GM23338 (cell line): ENCODE measurements around the gene DRAM1. TPM values are rescaled to one million over a fixed set of nuclear protein-coding genes. Genes with fewer than 3 reads are reported as not detected.
"Not testable (repeated sequence)": the region's sequence is repeated elsewhere in the genome, so short reads cannot be mapped to it uniquely, and the experiment has no call there.

Experiments
- ATAC-seq: fragments of 200-7000 bp; cut with Tn5 transposase; 3 replicates; pipeline ENCODE4 v1.9.1; 2020
- DNase-seq: peaks from one replicate; pipeline ENCODE4 v3.0.0-alpha.2; 2015; ENCODE audit warnings: low spot score
- H2AFZ ChIP-seq: fragments of 200-600 bp; sonication (generic); 2 replicates; pipeline ENCODE4 v1.8.0; 2016; ENCODE audit warnings: antibody characterized with exemption, mild to moderate bottlenecking, moderate library complexity
- H3F3A ChIP-seq: fragments of 200-600 bp; sonication (generic); replicated peaks from 2 replicates; pipeline ENCODE4 v1.8.0; 2017; ENCODE audit warnings: antibody characterized with exemption, mixed run types, low read depth
- H3K27ac ChIP-seq: fragments of 200-600 bp; sonication (generic); 2 replicates; pipeline ENCODE4 v1.6.1; 2016; ENCODE audit warnings: low read depth
- H3K27me3 ChIP-seq: fragments of 200-600 bp; sonication (generic); 2 replicates; pipeline ENCODE4 v1.8.0; 2016; ENCODE audit warnings: mild to moderate bottlenecking, mixed run types, moderate library complexity; ENCODE audit not compliant: insufficient read depth
- H3K36me3 ChIP-seq: fragments of 200-600 bp; sonication (generic); 2 replicates; pipeline ENCODE4 v1.8.0; 2016; ENCODE audit warnings: mild to moderate bottlenecking; ENCODE audit not compliant: insufficient read depth
- H3K4me1 ChIP-seq: fragments of 200-600 bp; sonication (generic); 2 replicates; pipeline ENCODE4 v1.8.0; 2016; ENCODE audit warnings: mild to moderate bottlenecking, moderate library complexity; ENCODE audit not compliant: insufficient read depth
- H3K4me2 ChIP-seq: fragments of 200-600 bp; sonication (generic); 2 replicates; pipeline ENCODE4 v1.7.1; 2017; ENCODE audit warnings: mixed run types
- H3K4me3 ChIP-seq: fragments of 200-600 bp; sonication (generic); 2 replicates; pipeline ENCODE4 v1.6.1; 2016; ENCODE audit warnings: mixed run types
- H3K79me2 ChIP-seq: fragments of 200-600 bp; sonication (generic); replicated peaks from 2 replicates; pipeline ENCODE4 v1.8.0; 2017; ENCODE audit warnings: mild to moderate bottlenecking; ENCODE audit not compliant: insufficient read depth
- H3K9me2 ChIP-seq: fragments of 200-600 bp; sonication (generic); 2 replicates; pipeline ENCODE4 v1.8.0; 2017; ENCODE audit not compliant: insufficient read depth
- H4K20me1 ChIP-seq: fragments of 200-600 bp; sonication (generic); replicated peaks from 2 replicates; pipeline ENCODE4 v1.8.0; 2017; ENCODE audit warnings: mild to moderate bottlenecking; ENCODE audit not compliant: insufficient read depth
- H3K27ac Mint-ChIP-seq: 2 replicates; pipeline ENCODE4 v1.8.0; 2020; ENCODE audit warnings: inconsistent platforms, mild to moderate bottlenecking, moderate library complexity, mixed read lengths
- H3K27me3 Mint-ChIP-seq: 3 replicates; pipeline ENCODE4 v1.8.0; 2022; ENCODE audit warnings: low read depth, mild to moderate bottlenecking, moderate library complexity, mixed read lengths, inconsistent platforms; ENCODE audit not compliant: insufficient read depth, poor library complexity
- H3K36me3 Mint-ChIP-seq: 3 replicates; pipeline ENCODE4 v1.8.0; 2021; ENCODE audit warnings: low read depth, mild to moderate bottlenecking, inconsistent platforms, moderate library complexity, mixed read lengths
- H3K4me1 Mint-ChIP-seq: 3 replicates; pipeline ENCODE4 v1.8.0; 2020; ENCODE audit warnings: mild to moderate bottlenecking, inconsistent platforms, mixed read lengths
- H3K4me3 Mint-ChIP-seq: 3 replicates; pipeline ENCODE4 v1.8.0; 2021; ENCODE audit warnings: moderate library complexity, mild to moderate bottlenecking, inconsistent platforms, mixed read lengths
- H3K9me3 Mint-ChIP-seq: 3 replicates; pipeline ENCODE4 v1.8.0; 2020; ENCODE audit warnings: moderate library complexity, mild to moderate bottlenecking, inconsistent platforms, mixed read lengths
- CREB1 ChIP-seq: fragments of 250-450 bp; sonication (Bioruptor Pico); IDR thresholded peaks from 2 replicates; pipeline ENCODE4 v1.5.0; 2020; ENCODE audit warnings: low read depth, mild to moderate bottlenecking, moderate library complexity
- CTCF ChIP-seq, 2 experiments: fragments of 200-600 bp in 1 of 2; sonication (generic) in 1 of 2; conservative IDR thresholded peaks; 2 replicates each; pipeline versions ENCODE4 v1.5.1 to v1.6.1; 2016 to 2017; ENCODE audit warnings: antibody characterized with exemption in 2 of 2, low read depth in 2 of 2, mild to moderate bottlenecking in 2 of 2, moderate library complexity in 1 of 2
- ETS1 ChIP-seq: IDR thresholded peaks from 2 replicates; pipeline ENCODE4 v1.6.1; 2016; ENCODE audit warnings: antibody characterized with exemption
- EZH2 ChIP-seq: fragments of 200-600 bp; sonication (generic); IDR thresholded peaks from one replicate; pipeline ENCODE4 v1.8.0; 2017; ENCODE audit warnings: antibody characterized with exemption, mild to moderate bottlenecking, low read depth; ENCODE audit not compliant: unreplicated experiment
- EZH2phosphoT487 ChIP-seq: fragments of 200-600 bp; sonication (generic); IDR thresholded peaks from one replicate; pipeline ENCODE4 v1.8.1; 2018; ENCODE audit warnings: antibody characterized with exemption; ENCODE audit not compliant: unreplicated experiment
- JUNB ChIP-seq: IDR thresholded peaks from one replicate; pipeline ENCODE4 v1.6.1; 2016; ENCODE audit warnings: antibody characterized with exemption; ENCODE audit not compliant: unreplicated experiment
- NANOG ChIP-seq: IDR thresholded peaks from 2 replicates; pipeline ENCODE4 v1.6.1; 2016; ENCODE audit warnings: antibody characterized with exemption, borderline replicate concordance
- POLR2AphosphoS5 ChIP-seq: IDR thresholded peaks from 2 replicates; pipeline ENCODE4 v1.6.1; 2016; ENCODE audit warnings: antibody characterized with exemption, low read depth
- STAT1 ChIP-seq: IDR thresholded peaks from one replicate; pipeline ENCODE4 v1.6.1; 2016; ENCODE audit warnings: antibody characterized with exemption; ENCODE audit not compliant: unreplicated experiment
- ZNF114 ChIP-seq: fragments of 250-450 bp; sonication (Bioruptor Pico); IDR thresholded peaks from 2 replicates; pipeline ENCODE4 v1.5.0; 2020; ENCODE audit warnings: mild to moderate bottlenecking, moderate library complexity
- ZNF331 ChIP-seq: fragments of 250-450 bp; sonication (Bioruptor Pico); IDR thresholded peaks from 2 replicates; pipeline ENCODE4 v1.5.0; 2020; ENCODE audit warnings: low read depth, mild to moderate bottlenecking, moderate library complexity
- polyA plus RNA-seq: library from polyadenylated mRNA; unstranded; fragments of >200 nt; fragmentation: Nextera tagmentation; extraction: Ambion mirVana; gene quantifications from 2 replicates; pipeline ENCODE4 v1.2.1, GENCODE V29; 2016
- total RNA-seq: library from RNA; depleted of rRNA; stranded (reverse); fragments of >200 nt; shearing (Covaris generic); gene quantifications from 2 replicates; pipeline ENCODE4 v1.2.3, GENCODE V29; 2014
- TF ChIP-seq, protein P1 (sequence below): IDR thresholded peaks from one replicate; pipeline ENCODE4 v1.6.1; 2018; ENCODE audit warnings: antibody characterized with exemption; ENCODE audit not compliant: unreplicated experiment

Gene DRAM1
- total and polyA plus RNA-seq, 2 experiments from 2014 or later = 5.7 to 8.5 TPM

DNA sequence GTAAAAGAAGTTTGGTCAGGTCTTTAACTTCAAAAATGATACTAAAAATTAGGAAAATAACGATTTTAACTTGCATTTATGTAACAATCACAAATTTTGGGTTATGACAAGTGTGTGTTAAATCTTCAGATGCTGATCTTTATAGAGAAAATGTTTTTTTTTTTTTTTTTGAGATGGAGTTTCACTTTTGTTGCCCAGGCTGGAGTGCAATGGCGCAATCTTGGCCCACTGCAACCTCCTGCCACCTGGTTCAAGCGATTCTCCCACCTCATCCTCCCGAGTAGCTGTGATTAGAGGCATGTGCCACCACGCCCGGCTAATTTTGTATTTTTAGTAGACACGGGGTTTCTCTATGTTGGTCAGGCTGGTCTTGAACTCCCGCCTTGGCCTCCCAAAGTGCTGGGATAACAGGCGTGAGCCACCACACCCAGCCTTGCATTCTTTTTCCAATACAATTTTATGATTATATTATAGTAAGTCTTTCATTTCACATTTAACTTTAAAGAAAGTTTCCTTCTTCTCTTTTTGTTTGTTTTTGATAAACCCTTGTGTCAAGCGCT is 7.5 kb downstream of the DRAM1 start:
- not testable (repeated sequence) for H3K36me3 Mint-ChIP-seq, H3K9me2 ChIP-seq, H3K9me3 Mint-ChIP-seq, H3K27ac ChIP-seq, DNase-seq, H3K79me2 ChIP-seq, H3K4me1 ChIP-seq, H3K27ac Mint-ChIP-seq, H3K4me3 ChIP-seq, ATAC-seq, H2AFZ ChIP-seq, H3K4me2 ChIP-seq, H3K27me3 ChIP-seq, H4K20me1 ChIP-seq, H3K27me3 Mint-ChIP-seq, H3K36me3 ChIP-seq, H3K4me1 Mint-ChIP-seq, H3F3A ChIP-seq, H3K4me3 Mint-ChIP-seq

GRCh38 chr12:101885912-101886561 is 8.7 kb downstream of the DRAM1 start:
- Mint-ChIP-seq H3K9me3 (no peaks in the 10 kb centered on the region), H3K4me1 (no peaks in the 10 kb centered on the region; the same call in 2 of the 3 replicates), H3K27ac (no peak overlapping the region), H3K4me3 (no peak overlapping the region), H3K27me3 (peaks cover 2% of the 10 kb centered on the region), H3K36me3 (no peaks in the 10 kb centered on the region; the same call in 2 of the 3 replicates)
- H2AFZ ChIP-seq = no peak overlapping the region
- no peaks in the 10 kb centered on the region for H3K9me2 ChIP-seq
- H4K20me1 ChIP-seq = no peaks in the 10 kb centered on the region; the same call in 1 of the 2 replicates
- no peak overlapping the region for H3K27ac ChIP-seq
- H3K79me2 ChIP-seq = no peaks in the 10 kb centered on the region
- no peaks in the 10 kb centered on the region for H3F3A ChIP-seq
- H3K36me3 ChIP-seq = no peaks in the 10 kb centered on the region
- no peak for DNase-seq
- no peak for ATAC-seq
- H3K4me3 ChIP-seq = no peak overlapping the region
- H3K27me3 ChIP-seq = no peaks in the 10 kb centered on the region
- H3K4me1 ChIP-seq = no peaks in the 10 kb centered on the region
- H3K4me2 ChIP-seq = no peak overlapping the region
- TF ChIP-seq, protein P1, sequence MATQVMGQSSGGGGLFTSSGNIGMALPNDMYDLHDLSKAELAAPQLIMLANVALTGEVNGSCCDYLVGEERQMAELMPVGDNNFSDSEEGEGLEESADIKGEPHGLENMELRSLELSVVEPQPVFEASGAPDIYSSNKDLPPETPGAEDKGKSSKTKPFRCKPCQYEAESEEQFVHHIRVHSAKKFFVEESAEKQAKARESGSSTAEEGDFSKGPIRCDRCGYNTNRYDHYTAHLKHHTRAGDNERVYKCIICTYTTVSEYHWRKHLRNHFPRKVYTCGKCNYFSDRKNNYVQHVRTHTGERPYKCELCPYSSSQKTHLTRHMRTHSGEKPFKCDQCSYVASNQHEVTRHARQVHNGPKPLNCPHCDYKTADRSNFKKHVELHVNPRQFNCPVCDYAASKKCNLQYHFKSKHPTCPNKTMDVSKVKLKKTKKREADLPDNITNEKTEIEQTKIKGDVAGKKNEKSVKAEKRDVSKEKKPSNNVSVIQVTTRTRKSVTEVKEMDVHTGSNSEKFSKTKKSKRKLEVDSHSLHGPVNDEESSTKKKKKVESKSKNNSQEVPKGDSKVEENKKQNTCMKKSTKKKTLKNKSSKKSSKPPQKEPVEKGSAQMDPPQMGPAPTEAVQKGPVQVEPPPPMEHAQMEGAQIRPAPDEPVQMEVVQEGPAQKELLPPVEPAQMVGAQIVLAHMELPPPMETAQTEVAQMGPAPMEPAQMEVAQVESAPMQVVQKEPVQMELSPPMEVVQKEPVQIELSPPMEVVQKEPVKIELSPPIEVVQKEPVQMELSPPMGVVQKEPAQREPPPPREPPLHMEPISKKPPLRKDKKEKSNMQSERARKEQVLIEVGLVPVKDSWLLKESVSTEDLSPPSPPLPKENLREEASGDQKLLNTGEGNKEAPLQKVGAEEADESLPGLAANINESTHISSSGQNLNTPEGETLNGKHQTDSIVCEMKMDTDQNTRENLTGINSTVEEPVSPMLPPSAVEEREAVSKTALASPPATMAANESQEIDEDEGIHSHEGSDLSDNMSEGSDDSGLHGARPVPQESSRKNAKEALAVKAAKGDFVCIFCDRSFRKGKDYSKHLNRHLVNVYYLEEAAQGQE = no peak
- TF ChIP-seq ZNF114 (no peak), EZH2phosphoT487 (no peak), CTCF (conservative IDR thresholded peaks at IDR 0.05; ENCODE audit: low read depth in 2 of 2) (no peak), ETS1 (no peak), JUNB (no peak), ZNF331 (CRISPR knock-in tag) (no peak), STAT1 (no peak), NANOG (no peak), POLR2AphosphoS5 (no peak), EZH2 (no peak), CREB1 (CRISPR knock-in tag) (no peak)
